H9 (cell line): ENCODE data around the gene TLE5. TPM values are rescaled to one million over a fixed set of nuclear protein-coding genes. Genes with fewer than 3 reads are reported as not detected.

Experiments used
- DNase-seq: peaks from one replicate; pipeline ENCODE4 v3.0.0-alpha.2; 2017
- H2AFZ ChIP-seq: one replicate; pipeline ENCODE4 v1.6.1; 2013; ENCODE audit warnings: mild to moderate bottlenecking, low read length, control low read depth, moderate library complexity
- H2AK5ac ChIP-seq: 2 replicates; pipeline ENCODE4 v1.6.1; 2013; ENCODE audit warnings: low read length, control low read depth, mixed read lengths; ENCODE audit not compliant: insufficient read length
- H2BK120ac ChIP-seq: one replicate; pipeline ENCODE4 v1.6.1; 2013; ENCODE audit warnings: low read depth, mild to moderate bottlenecking, low read length, control low read depth, inconsistent platforms; ENCODE audit not compliant: poor library complexity, severe bottlenecking
- H2BK12ac ChIP-seq: 2 replicates; pipeline ENCODE4 v1.6.1; 2013; ENCODE audit warnings: low read length, control low read depth, mixed read lengths, low read depth; ENCODE audit not compliant: insufficient read length
- H2BK15ac ChIP-seq: 2 replicates; pipeline ENCODE4 v1.6.1; 2013; ENCODE audit warnings: low read depth, low read length, control low read depth
- H2BK20ac ChIP-seq: one replicate; pipeline ENCODE4 v1.6.1; 2013; ENCODE audit warnings: low read depth, mild to moderate bottlenecking, low read length, control low read depth, inconsistent platforms; ENCODE audit not compliant: poor library complexity, severe bottlenecking
- H2BK5ac ChIP-seq: 2 replicates; pipeline ENCODE4 v1.6.1; 2013; ENCODE audit warnings: low read length, control low read depth, mixed read lengths; ENCODE audit not compliant: insufficient read length
- H3K14ac ChIP-seq: 2 replicates; pipeline ENCODE4 v1.6.1; 2013; ENCODE audit warnings: low read length, control low read depth; ENCODE audit not compliant: insufficient read depth
- H3K18ac ChIP-seq: 2 replicates; pipeline ENCODE4 v1.6.1; 2013; ENCODE audit warnings: low read depth, mild to moderate bottlenecking, mixed read lengths, low read length, control low read depth; ENCODE audit not compliant: insufficient read length
- H3K23ac ChIP-seq: 2 replicates; pipeline ENCODE4 v1.6.1; 2013; ENCODE audit warnings: low read length, control low read depth, mixed read lengths, low read depth; ENCODE audit not compliant: insufficient read length
- H3K23me2 ChIP-seq: 2 replicates; pipeline ENCODE4 v1.6.1; 2013; ENCODE audit warnings: low read depth, mild to moderate bottlenecking, mixed read lengths, low read length, control low read depth; ENCODE audit not compliant: insufficient read length, poor library complexity, severe bottlenecking
- H3K27ac ChIP-seq: 2 replicates; pipeline ENCODE4 v1.5.1; 2013; ENCODE audit warnings: low read length, control low read depth, mixed read lengths, low read depth; ENCODE audit not compliant: insufficient read length
- H3K27me3 ChIP-seq: 2 replicates; pipeline ENCODE4 v1.6.1; 2013; ENCODE audit warnings: low read length, control low read depth, inconsistent platforms; ENCODE audit not compliant: insufficient read depth
- H3K4ac ChIP-seq: 2 replicates; pipeline ENCODE4 v1.6.1; 2013; ENCODE audit warnings: low read depth, mild to moderate bottlenecking, control low read depth, inconsistent platforms, low read length, moderate library complexity
- H3K4me1 ChIP-seq: 2 replicates; pipeline ENCODE4 v1.6.1; 2013; ENCODE audit warnings: low read length, control low read depth, inconsistent platforms; ENCODE audit not compliant: insufficient read depth
- H3K4me2 ChIP-seq: 2 replicates; pipeline ENCODE4 v1.6.1; 2013; ENCODE audit warnings: low read length, control low read depth, mixed read lengths; ENCODE audit not compliant: insufficient read length, insufficient read depth
- H3K56ac ChIP-seq: 2 replicates; pipeline ENCODE4 v1.6.1; 2013; ENCODE audit warnings: low read depth, mild to moderate bottlenecking, mixed read lengths, low read length, control low read depth; ENCODE audit not compliant: insufficient read length
- H3K79me1 ChIP-seq: 2 replicates; pipeline ENCODE4 v1.6.1; 2013; ENCODE audit warnings: low read depth, mild to moderate bottlenecking, moderate library complexity, low read length, control low read depth, inconsistent platforms; ENCODE audit not compliant: insufficient read depth, poor library complexity, severe bottlenecking
- H3K79me2 ChIP-seq: 2 replicates; pipeline ENCODE4 v1.6.1; 2013; ENCODE audit warnings: low read length, control low read depth, inconsistent platforms; ENCODE audit not compliant: insufficient read depth
- H3K9ac ChIP-seq: 2 replicates; pipeline ENCODE4 v1.6.1; 2013; ENCODE audit warnings: low read length, control low read depth, mixed read lengths; ENCODE audit not compliant: insufficient read length; ENCODE audit errors: extremely low read depth
- H3K9me3 ChIP-seq: one replicate; pipeline ENCODE4 v1.6.1; 2013; ENCODE audit warnings: low read depth, low read length, inconsistent platforms; ENCODE audit not compliant: control insufficient read depth
- H3T11ph ChIP-seq: one replicate; pipeline ENCODE4 v1.6.1; 2013; ENCODE audit warnings: mild to moderate bottlenecking, low read length, control low read depth, inconsistent platforms
- H4K20me1 ChIP-seq: one replicate; pipeline ENCODE4 v1.6.1; 2013; ENCODE audit not compliant: control insufficient read depth, insufficient read length, insufficient read depth
- H4K5ac ChIP-seq: 2 replicates; pipeline ENCODE4 v1.6.1; 2013; ENCODE audit warnings: low read depth, mild to moderate bottlenecking, mixed read lengths, low read length, control low read depth; ENCODE audit not compliant: insufficient read length
- H4K8ac ChIP-seq: replicated peaks from 2 replicates; pipeline ENCODE4 v1.6.1; 2013; ENCODE audit warnings: low read length, control low read depth, mixed read lengths, low read depth; ENCODE audit not compliant: insufficient read length
- H4K91ac ChIP-seq: 2 replicates; pipeline ENCODE4 v1.6.1; 2013; ENCODE audit warnings: low read depth, mild to moderate bottlenecking, moderate library complexity, mixed read lengths, low read length, control low read depth; ENCODE audit not compliant: insufficient read length
- H3K27ac Mint-ChIP-seq, 3 experiments: 2 replicates in 2 of 3; 3 replicates in 1 of 3; pipeline ENCODE4 v1.8.0; 2020 to 2021; ENCODE audit warnings: mixed read lengths in 3 of 3, mild to moderate bottlenecking in 1 of 3, moderate library complexity in 1 of 3
- H3K27me3 Mint-ChIP-seq: 2 replicates; pipeline ENCODE4 v1.8.0; 2021; ENCODE audit warnings: low read depth, mild to moderate bottlenecking, moderate library complexity, mixed read lengths
- H3K36me3 Mint-ChIP-seq, 3 experiments: 2 replicates in 2 of 3; 3 replicates in 1 of 3; pipeline ENCODE4 v1.8.0; 2020 to 2021; ENCODE audit warnings: low read depth in 3 of 3, mixed read lengths in 3 of 3; ENCODE audit not compliant: insufficient read depth in 1 of 3
- H3K4me1 Mint-ChIP-seq, 2 experiments: 2 replicates each; pipeline ENCODE4 v1.8.0; 2020; ENCODE audit warnings: mixed read lengths in 2 of 2
- H3K4me3 Mint-ChIP-seq, 2 experiments: 2 replicates in 1 of 2; 3 replicates in 1 of 2; pipeline ENCODE4 v1.8.0; 2020 to 2021; ENCODE audit warnings: mild to moderate bottlenecking in 2 of 2, mixed read lengths in 2 of 2, moderate library complexity in 1 of 2
- H3K9me3 Mint-ChIP-seq, 2 experiments: 2 replicates in 1 of 2; 3 replicates in 1 of 2; pipeline ENCODE4 v1.8.0; 2020; ENCODE audit warnings: mild to moderate bottlenecking in 2 of 2, mixed read lengths in 2 of 2, moderate library complexity in 1 of 2
- CTCF ChIP-seq: fragments of 200-600 bp; sonication (generic); conservative IDR thresholded peaks from 3 replicates; pipeline ENCODE4 v1.8.0; 2021; ENCODE audit warnings: antibody characterized with exemption, mild to moderate bottlenecking
- WGBS: extraction: QIAGEN DNeasy Blood & Tissue Kit; methylation state at CpG from one replicate; pipeline ENCODE4 v1.1.7; 2013; ENCODE audit warnings: missing lambda C conversion rate, low lambda C conversion rate, mixed read lengths; ENCODE audit not compliant: insufficient read length; ENCODE audit errors: extremely low coverage; 5-methylcytosine and 5-hydroxymethylcytosine counted together
- total RNA-seq: library from RNA; stranded (reverse); gene quantifications from 2 replicates; pipeline ENCODE4 v1.2.1, GENCODE V29; 2021

Gene TLE5
- total RNA-seq, 1 experiment from 2014 or later, result 221 TPM

- Mint-ChIP-seq H3K27ac (peak overlapping the region; percentile 90 to 94 (median 94)), H3K4me3 (peak overlapping the region; percentile 73 to 89), H3K4me1 (peaks cover 20 to 39% of the 10 kb centered on the region in 2 experiments), H3K9me3 (peaks cover 0 to 7% of the 10 kb centered on the region in 2 experiments; a peak in 2 of 5 replicates), H3K36me3 (no peaks in the 10 kb centered on the region), H3K27me3 (peaks cover 90% of the 10 kb centered on the region)
- Histone ChIP-seq H2AFZ (no peak overlapping the region), H2AK5ac (no peak overlapping the region), H3K4ac (no peak overlapping the region), H3K27me3 (no peaks in the 10 kb centered on the region), H3K9me3 (no peaks in the 10 kb centered on the region), H3K18ac (peak overlapping the region; percentile 53), H2BK15ac (no peak overlapping the region), H3K14ac (peak overlapping the region; percentile 43; the same call in 1 of the 2 replicates), H3K79me1 (no peaks in the 10 kb centered on the region), H3K27ac (no peak overlapping the region), H2BK20ac (no peak overlapping the region), H4K20me1 (no peaks in the 10 kb centered on the region), H3K9ac (peak overlapping the region; percentile 50), H2BK120ac (no peak overlapping the region), H3K4me1 (peaks cover 2% of the 10 kb centered on the region; the same call in 1 of the 2 replicates), H4K5ac (no peak overlapping the region), H3K79me2 (no peaks in the 10 kb centered on the region), H4K91ac (no peak overlapping the region), H3K56ac (no peak overlapping the region), H2BK12ac (no peak overlapping the region), H2BK5ac (no peak overlapping the region), H3K4me2 (peak overlapping the region; percentile 68), H3K23ac (no peak overlapping the region), H3K23me2 (peaks cover 11% of the 10 kb centered on the region), H4K8ac (no peak overlapping the region), H3T11ph (no peak overlapping the region)
- no CpG with 5 or more reads among the region's 29 CpGs for WGBS
- peak; percentile 99 for DNase-seq
- TF ChIP-seq CTCF, result no peak
Measured at GRCh38 chr19:3035542-3036118, 26.7 kb downstream of the TLE5 start.
